Endothelial cell of umbilical vein (primary cell): ENCODE measurements around the gene ABCF1.

Source experiments
- CTCF ChIP-seq, 2 donors: IDR thresholded peaks; 1 replicate in 1 of 2; 2 replicates in 1 of 2; pipeline ENCODE4 v1.5.1; 2011; ENCODE audit warnings: low read length in 2 of 2, mild to moderate bottlenecking in 2 of 2, moderate library complexity in 2 of 2, control low read depth in 1 of 2, inconsistent platforms in 1 of 2, low read depth in 1 of 2; ENCODE audit not compliant: insufficient read depth in 1 of 2; ENCODE audit errors: extremely low read depth in 1 of 2
- EZH2 ChIP-seq: IDR thresholded peaks from 2 replicates; pipeline ENCODE4 v1.6.1; 2012; ENCODE audit warnings: borderline replicate concordance, low read depth, mild to moderate bottlenecking, moderate library complexity, low read length, inconsistent platforms; ENCODE audit not compliant: severe bottlenecking
- FOS ChIP-seq: IDR thresholded peaks from 2 replicates; pipeline ENCODE4 v1.6.1; 2011; ENCODE audit warnings: mild to moderate bottlenecking, low read length, moderate library complexity, borderline replicate concordance; ENCODE audit not compliant: insufficient read depth
- JUN ChIP-seq: IDR thresholded peaks from 2 replicates; pipeline ENCODE4 v1.6.1; 2011; ENCODE audit warnings: borderline replicate concordance, low read depth; ENCODE audit not compliant: insufficient read length, insufficient read depth
- POLR2A ChIP-seq: IDR thresholded peaks from 2 replicates; pipeline ENCODE4 v1.6.1; 2012; ENCODE audit warnings: low read depth, mild to moderate bottlenecking, control low read depth, low read length
- POLR2AphosphoS5 ChIP-seq: IDR thresholded peaks from 2 replicates; pipeline ENCODE4 v1.6.1; 2012; ENCODE audit warnings: low read depth, mild to moderate bottlenecking, control low read depth, low read length, moderate library complexity; ENCODE audit not compliant: insufficient read depth

GRCh38 chr6:30571762-30572082 lies 480 bp downstream of the ABCF1 start:
- TF ChIP-seq CTCF (IDR thresholded peaks at IDR 0.05; ENCODE audit: extremely low read depth in 1 of 2, insufficient read depth in 1 of 2, low read depth in 1 of 2, low read length in 2 of 2) (no peak), EZH2 (no peak), FOS (no peak), POLR2AphosphoS5 (no peak), POLR2A (no peak), JUN (no peak)
